Measurements from ENCODE around the gene SPRTN.

The SPRTN gene

GRCh38 chr1:231313661-231314060, 24.4 kb upstream of the SPRTN start:
- no peak for DNase-seq (ENCODE audit: low read depth)

DNA sequence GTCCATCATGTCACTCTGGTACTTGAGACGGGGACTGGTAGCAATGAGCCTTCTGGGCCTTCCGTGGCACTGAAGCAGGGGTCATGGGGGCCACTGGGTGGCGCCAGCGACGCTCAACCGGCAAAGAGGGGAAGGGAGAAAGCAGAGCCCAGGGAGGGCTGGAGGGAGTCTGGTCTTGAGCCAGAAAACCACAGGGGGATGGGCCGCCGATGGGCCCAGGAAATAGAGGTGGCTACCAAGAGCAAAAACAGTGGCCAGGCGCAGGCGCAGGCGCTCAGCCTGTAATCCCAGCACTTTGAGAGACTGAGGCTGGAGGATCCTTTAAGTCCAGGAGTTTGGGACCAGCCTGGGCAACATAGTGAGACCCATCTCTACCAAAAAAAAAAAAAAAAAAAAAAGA, 22.2 kb upstream of the SPRTN start:
- H3K4me3 ChIP-seq (ENCODE audit: low read depth, low read length): no peak overlapping the region
- DNase-seq (ENCODE audit: low read depth): peak; percentile 61
- TF ChIP-seq, protein P1, sequence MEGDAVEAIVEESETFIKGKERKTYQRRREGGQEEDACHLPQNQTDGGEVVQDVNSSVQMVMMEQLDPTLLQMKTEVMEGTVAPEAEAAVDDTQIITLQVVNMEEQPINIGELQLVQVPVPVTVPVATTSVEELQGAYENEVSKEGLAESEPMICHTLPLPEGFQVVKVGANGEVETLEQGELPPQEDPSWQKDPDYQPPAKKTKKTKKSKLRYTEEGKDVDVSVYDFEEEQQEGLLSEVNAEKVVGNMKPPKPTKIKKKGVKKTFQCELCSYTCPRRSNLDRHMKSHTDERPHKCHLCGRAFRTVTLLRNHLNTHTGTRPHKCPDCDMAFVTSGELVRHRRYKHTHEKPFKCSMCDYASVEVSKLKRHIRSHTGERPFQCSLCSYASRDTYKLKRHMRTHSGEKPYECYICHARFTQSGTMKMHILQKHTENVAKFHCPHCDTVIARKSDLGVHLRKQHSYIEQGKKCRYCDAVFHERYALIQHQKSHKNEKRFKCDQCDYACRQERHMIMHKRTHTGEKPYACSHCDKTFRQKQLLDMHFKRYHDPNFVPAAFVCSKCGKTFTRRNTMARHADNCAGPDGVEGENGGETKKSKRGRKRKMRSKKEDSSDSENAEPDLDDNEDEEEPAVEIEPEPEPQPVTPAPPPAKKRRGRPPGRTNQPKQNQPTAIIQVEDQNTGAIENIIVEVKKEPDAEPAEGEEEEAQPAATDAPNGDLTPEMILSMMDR (IDR thresholded peaks at IDR 0.05; ENCODE audit: insufficient read depth, low read depth, low read length, missing control alignments): peak; percentile 76

More at GRCh38 chr1:231313661-231314060, 24.4 kb upstream of the SPRTN start:
- no peak overlapping the region for H3K4me3 ChIP-seq (ENCODE audit: low read depth, low read length)
- TF ChIP-seq, protein P1 (IDR thresholded peaks at IDR 0.05; ENCODE audit: insufficient read depth, low read depth, low read length, missing control alignments): no peak

GRCh38 chr1:231317306-231318014, 20.6 kb upstream of the SPRTN start:
- TF ChIP-seq, protein P1 (IDR thresholded peaks at IDR 0.05; ENCODE audit: insufficient read depth, low read depth, low read length, missing control alignments): no peak
- H3K4me3 ChIP-seq (ENCODE audit: low read depth, low read length): no peak overlapping the region
- DNase-seq (ENCODE audit: low read depth): no peak

DNA sequence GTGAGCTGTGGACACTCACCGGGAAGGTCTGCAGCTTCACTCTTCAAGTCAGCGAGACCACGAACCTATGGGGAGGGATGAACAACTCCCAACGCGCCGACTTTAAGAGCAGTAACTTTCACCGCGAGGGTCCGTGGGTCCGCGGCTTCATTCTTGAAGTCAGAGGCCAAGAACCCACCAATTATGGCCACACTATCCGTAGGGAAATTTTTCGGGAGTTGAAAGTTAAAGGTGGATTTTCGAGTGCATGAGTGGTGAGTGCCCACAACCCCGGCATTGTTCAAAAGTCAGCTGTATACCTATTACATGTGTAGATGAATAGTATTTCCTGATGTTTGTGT, 20.1 kb upstream of the SPRTN start:
- no peak for DNase-seq (ENCODE audit: low read depth)
- H3K4me3 ChIP-seq (ENCODE audit: low read depth, low read length): no peak overlapping the region
- TF ChIP-seq, protein P1 (IDR thresholded peaks at IDR 0.05; ENCODE audit: insufficient read depth, low read depth, low read length, missing control alignments): no peak

DNA sequence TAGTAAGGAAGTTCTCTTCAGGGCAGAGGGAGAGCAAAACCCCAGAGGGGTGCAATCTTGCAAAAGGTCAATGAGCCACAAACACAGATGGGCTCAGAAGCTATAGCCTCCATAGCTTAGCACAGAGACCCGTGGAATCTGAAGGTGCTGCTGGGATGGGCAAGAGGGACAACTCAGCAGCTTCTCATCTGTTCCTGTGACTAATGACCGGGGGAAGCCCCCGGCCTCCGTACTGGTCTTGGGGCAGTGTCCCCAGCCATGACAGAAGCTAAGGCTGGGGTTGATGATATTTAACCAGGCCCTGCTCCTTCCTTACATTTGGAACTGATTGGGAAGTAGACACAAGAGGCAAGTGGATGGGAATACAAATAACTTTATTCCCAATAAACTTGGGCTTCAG, 19.5 kb upstream of the SPRTN start:
- DNase-seq (ENCODE audit: low read depth): no peak
- H3K4me3 ChIP-seq (ENCODE audit: low read depth, low read length): no peak overlapping the region
- TF ChIP-seq, protein P1 (IDR thresholded peaks at IDR 0.05; ENCODE audit: insufficient read depth, low read depth, low read length, missing control alignments): no peak

DNA sequence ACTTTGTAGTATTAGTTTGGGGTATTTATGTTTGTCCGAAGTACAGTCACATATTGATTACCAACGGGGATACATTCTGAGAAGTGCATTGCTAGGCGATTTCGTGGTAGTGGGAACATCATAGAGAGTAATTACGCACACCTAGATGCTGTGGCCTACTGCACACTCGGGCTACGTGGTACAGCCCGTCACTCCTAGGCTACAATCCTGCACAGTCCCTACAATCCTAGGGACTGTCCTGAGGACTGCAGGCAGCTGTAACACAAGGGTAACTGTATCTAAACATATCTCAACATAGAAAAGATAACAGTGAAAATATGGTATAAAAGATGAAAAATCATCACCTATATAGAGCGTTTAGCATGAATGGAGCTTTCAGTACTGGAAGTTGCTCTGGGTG, 19.0 kb upstream of the SPRTN start:
- TF ChIP-seq, protein P1 (IDR thresholded peaks at IDR 0.05; ENCODE audit: insufficient read depth, low read depth, low read length, missing control alignments): no peak
- no peak overlapping the region for H3K4me3 ChIP-seq (ENCODE audit: low read depth, low read length)
- no peak for DNase-seq (ENCODE audit: low read depth)
